Astrocyte (in vitro differentiated cells and primary cell): Measurements from ENCODE around the gene NEDD9.

Experiments
- CTCF ChIP-seq: IDR thresholded peaks from 2 replicates; pipeline ENCODE4 v1.5.1; 2011; ENCODE audit warnings: low read depth, mild to moderate bottlenecking, inconsistent platforms, low read length, moderate library complexity; ENCODE audit not compliant: insufficient read depth
- EZH2 ChIP-seq: IDR thresholded peaks from 2 replicates; pipeline ENCODE4 v1.6.1; 2012; ENCODE audit warnings: mild to moderate bottlenecking, low read length, inconsistent platforms; ENCODE audit not compliant: insufficient read depth

- TF ChIP-seq CTCF, result no peak
- no peak for TF ChIP-seq EZH2
Measured at GRCh38 chr6:11227698-11228097, 4.8 kb downstream of the NEDD9 start.
